Smooth muscle cell (in vitro differentiated cells): ENCODE measurements around the gene BBC3. TPM values are rescaled to one million over a fixed set of nuclear protein-coding genes. Genes with fewer than 3 reads are reported as not detected.
"Not testable (repeated sequence)": the region's sequence is repeated elsewhere in the genome, so short reads cannot be mapped to it uniquely, and the experiment has no call there.

Experiments
- DNase-seq: peaks from one replicate; lab custom pipeline; 2025; ENCODE audit not compliant: unreplicated experiment; lab: John Stamatoyannopoulos, UW
- H2AFZ ChIP-seq: fragments of 200-600 bp; sonication (generic); 2 replicates; pipeline ENCODE4 v1.6.0; 2016; ENCODE audit warnings: antibody characterized with exemption, low read depth, mild to moderate bottlenecking
- H3F3A ChIP-seq: fragments of 200-600 bp; sonication (generic); 2 replicates; pipeline ENCODE4 v1.6.0; 2017; ENCODE audit warnings: antibody characterized with exemption, low read depth
- H3K27ac ChIP-seq: fragments of 200-600 bp; sonication (generic); 2 replicates; pipeline ENCODE4 v1.5.1; 2016; ENCODE audit warnings: low read depth, mild to moderate bottlenecking
- H3K27me3 ChIP-seq: fragments of 200-600 bp; sonication (generic); 2 replicates; pipeline ENCODE4 v1.6.1; 2016; ENCODE audit warnings: low read depth, mild to moderate bottlenecking
- H3K36me3 ChIP-seq: fragments of 200-600 bp; sonication (generic); 2 replicates; pipeline ENCODE4 v1.5.1; 2016; ENCODE audit warnings: low read depth
- H3K4me1 ChIP-seq: fragments of 200-600 bp; sonication (generic); 2 replicates; pipeline ENCODE4 v1.5.1; 2016; ENCODE audit warnings: low read depth
- H3K4me2 ChIP-seq: fragments of 200-600 bp; sonication (generic); 2 replicates; pipeline ENCODE4 v1.6.0; 2016; ENCODE audit warnings: mild to moderate bottlenecking
- H3K4me3 ChIP-seq: fragments of 200-600 bp; sonication (generic); 2 replicates; pipeline ENCODE4 v1.5.1; 2016; ENCODE audit warnings: mild to moderate bottlenecking
- H3K79me2 ChIP-seq: fragments of 200-600 bp; sonication (generic); 2 replicates; pipeline ENCODE4 v1.6.0; 2016; ENCODE audit warnings: low read depth, mild to moderate bottlenecking
- H3K9ac ChIP-seq: fragments of 200-600 bp; sonication (generic); 2 replicates; pipeline ENCODE4 v1.6.0; 2016; ENCODE audit warnings: low read depth
- H3K9me3 ChIP-seq: fragments of 200-600 bp; sonication (generic); replicated peaks from 2 replicates; pipeline ENCODE4 v1.5.1; 2016; ENCODE audit warnings: low read depth
- H4K20me1 ChIP-seq: fragments of 200-600 bp; sonication (generic); 2 replicates; pipeline ENCODE4 v1.6.0; 2016; ENCODE audit warnings: low read depth
- CTCF ChIP-seq: fragments of 200-600 bp; sonication (generic); IDR thresholded peaks from 2 replicates; pipeline ENCODE4 v1.5.1; 2017; ENCODE audit warnings: borderline replicate concordance, mild to moderate bottlenecking, antibody characterized with exemption; ENCODE audit not compliant: insufficient read depth, poor library complexity, severe bottlenecking
- WGBS: methylation state at CpG from one replicate; pipeline ENCODE4 v1.1.7; 2016; ENCODE audit warnings: low lambda C conversion rate; 5-methylcytosine and 5-hydroxymethylcytosine counted together
- polyA plus RNA-seq: library from polyadenylated mRNA; unstranded; fragments of >200 nt; fragmentation: Nextera tagmentation; extraction: Ambion mirVana; gene quantifications from 2 replicates; pipeline ENCODE4 v1.2.1, GENCODE V29; 2016
- total RNA-seq: library from RNA; depleted of rRNA; stranded (reverse); fragments of >200 nt; gene quantifications from 2 replicates; pipeline ENCODE4 v1.2.3, GENCODE V29; 2014

Gene BBC3
- total RNA-seq: 8.2 and 10.2 TPM in 2 replicates
- polyA plus RNA-seq: 28.2 and 29.9 TPM in 2 replicates

- DNase-seq: no peak
- Histone ChIP-seq H4K20me1 (peaks cover 24% of the 10 kb centered on the region), H3F3A (peaks cover 47% of the 10 kb centered on the region), H3K27ac (peak within 1 kb of the TSS; percentile 92), H3K4me2 (peak within 1 kb of the TSS; percentile 98), H3K27me3 (no peaks in the 10 kb centered on the region), H3K9me3 (no peaks in the 10 kb centered on the region), H3K9ac (peak within 1 kb of the TSS; percentile 94), H2AFZ (no peak within 1 kb of the TSS), H3K36me3 (no peaks in the 10 kb centered on the region), H3K4me3 (peak within 1 kb of the TSS; percentile 96), H3K4me1 (peaks cover 20% of the 10 kb centered on the region), H3K79me2 (peaks cover 4% of the 10 kb centered on the region)
- TF ChIP-seq CTCF: no peak
- WGBS: 0% methylated on average over 11 of the region's 43 CpGs
Observed at GRCh38 chr19:47230921-47231214, at the start of gene BBC3. TSS of gene BBC3 (minus strand) at chr19:47231199. CDS start at chr19:47228431, 2,768 bp downstream.

- peak; percentile 33 for TF ChIP-seq CTCF
- WGBS: 86% methylated on average over 13 of the region's 13 CpGs
- Histone ChIP-seq H3K27me3 (no peaks in the 10 kb centered on the region), H3K9me3 (no peaks in the 10 kb centered on the region), H3K27ac (no peak overlapping the region), H3K4me1 (peaks cover 5% of the 10 kb centered on the region), H2AFZ (no peak overlapping the region), H3K79me2 (no peaks in the 10 kb centered on the region), H3F3A (peaks cover 9% of the 10 kb centered on the region), H3K4me2 (no peak overlapping the region), H3K36me3 (no peaks in the 10 kb centered on the region), H3K4me3 (no peak overlapping the region), H4K20me1 (peaks cover 10% of the 10 kb centered on the region), H3K9ac (no peak overlapping the region)
- DNase-seq: no peak
Observed at GRCh38 chr19:47280183-47280797, 49.3 kb upstream of the BBC3 start.

- 98% methylated on average over 3 of the region's 3 CpGs for WGBS
- not testable (repeated sequence) for H3K36me3 ChIP-seq, H3K4me3 ChIP-seq, H3K27me3 ChIP-seq, H3K9me3 ChIP-seq, H2AFZ ChIP-seq, H3K9ac ChIP-seq, DNase-seq, H3K79me2 ChIP-seq, H3K4me2 ChIP-seq, H3K27ac ChIP-seq
- Histone ChIP-seq H3F3A (peaks cover 22% of the 10 kb centered on the region), H3K4me1 (peaks cover 19% of the 10 kb centered on the region), H4K20me1 (peaks cover 15% of the 10 kb centered on the region)
Observed at GRCh38 chr19:47276513-47276912, 45.5 kb upstream of the BBC3 start.

- Histone ChIP-seq H3K9ac (no peak overlapping the region), H3K79me2 (no peaks in the 10 kb centered on the region), H3F3A (peaks cover 22% of the 10 kb centered on the region), H3K27me3 (no peaks in the 10 kb centered on the region), H2AFZ (no peak overlapping the region), H3K9me3 (no peaks in the 10 kb centered on the region), H3K4me2 (peak overlapping the region; percentile 88), H3K4me3 (peak overlapping the region; percentile 56), H3K4me1 (peaks cover 19% of the 10 kb centered on the region), H3K36me3 (no peaks in the 10 kb centered on the region), H3K27ac (peak overlapping the region; percentile 72), H4K20me1 (peaks cover 15% of the 10 kb centered on the region)
- TF ChIP-seq CTCF: no peak
- DNase-seq: no peak
- 71% methylated on average over 13 of the region's 13 CpGs for WGBS
Observed at GRCh38 chr19:47275791-47276461, 44.9 kb upstream of the BBC3 start.
